Activated naive CD4-positive, alpha-beta T cell treated with anti-CD3 and anti-CD28 coated beads, Interleukin-2, amount 50 U/mL, for 72 hours (primary cell): Measurements from ENCODE around the gene EMX1. TPM values are rescaled to one million over a fixed set of nuclear protein-coding genes. Genes with fewer than 3 reads are reported as not detected.

Source experiments
- ATAC-seq, 2 donors: fragments of 150-1000 bp; cut with Tn5 transposase; 2 replicates each; pipeline ENCODE4 v1.10.0; 2021; ENCODE audit warnings: mild to moderate bottlenecking in 2 of 2, moderate library complexity in 2 of 2
- DNase-seq, 2 donors: peaks; one replicate each; pipeline ENCODE4 v3.0.0; 2021 to 2022; ENCODE audit warnings: low spot score in 2 of 2
- H3K27ac Mint-ChIP-seq, 2 donors: one replicate each; pipeline ENCODE4 v1.8.0; 2022; ENCODE audit warnings: mild to moderate bottlenecking in 2 of 2, mixed read lengths in 2 of 2
- H3K36me3 Mint-ChIP-seq, 2 donors: one replicate each; pipeline ENCODE4 v1.8.0; 2022; ENCODE audit warnings: mixed read lengths in 2 of 2
- H3K9me3 Mint-ChIP-seq, 2 donors: one replicate each; pipeline ENCODE4 v1.8.0; 2022; ENCODE audit warnings: mixed read lengths in 2 of 2
- total RNA-seq, 2 donors: library from RNA; stranded (reverse); gene quantifications; one replicate each; pipeline ENCODE4 v1.2.3, GENCODE V29; 2022

EMX1 gene
- total RNA-seq, 2 donors from 2014 or later: not detected

DNA sequence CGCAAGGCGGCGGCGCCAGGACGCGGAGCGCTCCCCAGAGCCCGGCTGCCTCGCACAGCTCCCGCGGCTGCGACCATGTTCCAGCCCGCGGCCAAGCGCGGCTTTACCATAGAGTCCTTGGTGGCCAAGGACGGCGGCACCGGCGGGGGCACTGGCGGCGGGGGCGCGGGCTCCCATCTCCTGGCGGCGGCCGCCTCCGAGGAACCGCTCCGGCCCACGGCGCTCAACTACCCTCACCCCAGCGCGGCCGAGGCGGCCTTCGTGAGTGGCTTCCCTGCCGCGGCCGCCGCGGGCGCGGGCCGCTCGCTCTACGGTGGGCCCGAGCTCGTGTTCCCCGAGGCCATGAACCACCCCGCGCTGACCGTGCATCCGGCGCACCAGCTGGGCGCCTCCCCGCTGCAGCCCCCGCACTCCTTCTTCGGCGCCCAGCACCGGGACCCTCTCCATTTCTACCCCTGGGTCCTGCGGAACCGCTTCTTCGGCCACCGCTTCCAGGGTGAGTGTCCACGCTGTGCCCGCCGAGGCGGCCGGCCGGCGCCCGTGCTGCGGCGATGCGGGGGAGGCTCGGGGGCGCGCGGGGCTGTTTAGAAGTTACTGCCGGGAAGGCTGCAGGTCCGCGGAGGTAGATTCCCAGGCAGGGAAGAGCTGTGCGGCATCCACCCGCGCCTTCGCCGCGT is 696 bp downstream of the EMX1 start:
- DNase-seq (peak in 1 of 2 donors; percentile 44), ATAC-seq (no peak)
- H3K27ac Mint-ChIP-seq: no peak overlapping the region

GRCh38 chr2:72919414-72920317 is 2.3 kb downstream of the EMX1 start:
- no peak for DNase-seq
- no peak for ATAC-seq
- Mint-ChIP-seq H3K27ac (peak overlapping the region in 1 of 2 donors; percentile 29), H3K36me3 (no peaks in the 10 kb centered on the region), H3K9me3 (no peaks in the 10 kb centered on the region)

More for the DNA sequence above, 696 bp downstream of the EMX1 start:
- Mint-ChIP-seq H3K9me3 (no peaks in the 10 kb centered on the region), H3K36me3 (peaks cover 0 to 6% of the 10 kb centered on the region in 2 donors)

- DNase-seq: peak; percentile 43 to 47
- ATAC-seq: peak in 1 of 2 donors; percentile 12
- no peaks in the 10 kb centered on the region for H3K36me3 Mint-ChIP-seq
- no peaks in the 10 kb centered on the region for H3K9me3 Mint-ChIP-seq
- H3K27ac Mint-ChIP-seq: no peak overlapping the region
Observed at GRCh38 chr2:72920318-72921087, 3.2 kb downstream of the EMX1 start.

DNA sequence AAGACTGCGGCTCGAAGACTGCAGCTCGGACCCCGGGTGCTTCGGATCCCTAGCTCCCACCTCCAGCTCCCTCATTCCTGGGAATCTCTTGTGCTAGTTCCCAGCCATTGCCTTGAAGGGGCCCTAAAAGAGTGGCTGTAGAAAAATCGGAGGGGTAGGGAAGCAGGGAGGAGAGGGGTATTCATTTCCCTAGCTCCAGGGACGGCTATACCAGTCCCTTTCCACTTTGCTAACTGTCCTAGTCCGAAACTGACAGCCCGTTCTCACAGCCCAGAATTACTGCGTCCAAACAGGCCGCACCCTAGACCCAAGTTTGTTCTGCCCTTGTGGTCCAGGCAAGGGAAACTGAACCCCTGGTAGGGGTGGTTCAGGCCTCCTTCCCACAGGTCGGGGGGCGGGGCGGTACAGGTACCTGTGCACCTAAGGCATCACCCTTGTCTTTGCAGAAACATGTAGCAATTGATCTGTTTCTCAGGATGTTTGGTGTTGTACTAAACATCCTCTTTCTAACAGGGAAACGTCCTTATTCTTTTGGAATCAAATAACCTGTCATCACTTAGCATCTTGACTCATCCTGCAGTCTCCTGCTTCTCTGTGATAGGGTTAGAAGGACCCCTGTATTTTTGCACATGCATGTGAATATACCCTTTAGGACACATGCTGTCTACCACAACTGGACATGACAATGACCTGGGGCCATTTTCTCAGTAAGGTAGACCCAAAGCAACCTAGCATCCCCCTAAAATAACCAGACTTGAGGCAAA is 4.0 kb downstream of the EMX1 start:
- Mint-ChIP-seq H3K9me3 (no peaks in the 10 kb centered on the region), H3K27ac (no peak overlapping the region), H3K36me3 (no peaks in the 10 kb centered on the region)
- ATAC-seq (no peak), DNase-seq (no peak)

- H3K9me3 Mint-ChIP-seq: no peaks in the 10 kb centered on the region
Observed at GRCh38 chr2:72921853-72922252, 4.5 kb downstream of the EMX1 start.

GRCh38 chr2:72923833-72924352 is 6.6 kb downstream of the EMX1 start:
- ATAC-seq: peak; percentile 17 to 18
- DNase-seq: peak in 1 of 2 donors; percentile 43
- Mint-ChIP-seq H3K27ac (no peak overlapping the region), H3K9me3 (no peaks in the 10 kb centered on the region), H3K36me3 (no peaks in the 10 kb centered on the region)

More at GRCh38 chr2:72921853-72922252, 4.5 kb downstream of the EMX1 start:
- Mint-ChIP-seq H3K27ac (no peak overlapping the region), H3K36me3 (no peaks in the 10 kb centered on the region)
- no peak for DNase-seq
- ATAC-seq: no peak

- peak in 1 of 2 donors; percentile 44 for DNase-seq
- ATAC-seq: no peak
- Mint-ChIP-seq H3K27ac (no peak overlapping the region), H3K36me3 (no peaks in the 10 kb centered on the region), H3K9me3 (no peaks in the 10 kb centered on the region)
Observed at GRCh38 chr2:72924353-72925240, 7.3 kb downstream of the EMX1 start.

GRCh38 chr2:72925328-72925943 is 8.1 kb downstream of the EMX1 start:
- Mint-ChIP-seq H3K36me3 (no peaks in the 10 kb centered on the region), H3K9me3 (no peaks in the 10 kb centered on the region), H3K27ac (no peak overlapping the region)
- no peak for ATAC-seq
- DNase-seq: no peak

GRCh38 chr2:72926368-72926767 is 9.0 kb downstream of the EMX1 start:
- DNase-seq (no peak), ATAC-seq (no peak)
- H3K27ac Mint-ChIP-seq: no peak overlapping the region
- H3K9me3 Mint-ChIP-seq: no peaks in the 10 kb centered on the region
- H3K36me3 Mint-ChIP-seq: no peaks in the 10 kb centered on the region

DNA sequence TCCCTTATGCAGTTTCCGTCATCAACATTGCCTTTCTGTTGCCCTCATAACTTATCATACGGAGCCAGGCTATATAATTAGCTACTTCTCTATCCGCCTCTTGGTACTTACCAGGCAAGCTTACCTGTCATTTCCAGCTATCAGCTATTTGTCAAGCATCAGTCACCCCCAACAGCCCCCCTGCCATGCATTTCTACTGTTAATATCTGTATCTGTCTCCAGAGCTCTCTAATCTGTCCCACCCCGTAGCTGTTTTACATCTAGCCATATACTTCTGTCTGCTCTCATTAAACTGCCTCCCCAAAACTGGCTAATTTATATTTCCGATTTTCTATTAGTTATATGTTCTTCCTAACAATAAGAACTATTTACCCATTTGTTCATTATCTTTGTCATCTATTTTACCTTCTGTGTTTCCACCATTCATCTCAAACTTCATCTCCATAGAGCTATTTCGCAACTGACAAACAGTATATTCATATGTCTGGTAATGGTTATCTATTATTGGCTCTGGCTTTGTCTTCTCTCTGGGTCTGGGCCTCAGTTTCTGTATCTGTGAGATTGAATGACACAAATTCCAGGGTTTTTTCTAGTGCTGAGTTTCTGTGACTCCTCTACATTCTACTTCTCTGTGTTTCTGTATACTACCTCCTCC is 9.6 kb downstream of the EMX1 start:
- Mint-ChIP-seq H3K36me3 (no peaks in the 10 kb centered on the region), H3K9me3 (no peaks in the 10 kb centered on the region), H3K27ac (no peak overlapping the region)
- no peak for DNase-seq
- ATAC-seq: no peak

- H3K27ac Mint-ChIP-seq: no peak overlapping the region
- H3K36me3 Mint-ChIP-seq: no peaks in the 10 kb centered on the region
- no peak for ATAC-seq
- no peaks in the 10 kb centered on the region for H3K9me3 Mint-ChIP-seq
- no peak for DNase-seq
Observed at GRCh38 chr2:72927619-72928550, 10.6 kb downstream of the EMX1 start.

- Mint-ChIP-seq H3K36me3 (no peaks in the 10 kb centered on the region), H3K9me3 (no peaks in the 10 kb centered on the region), H3K27ac (no peak overlapping the region)
- DNase-seq (no peak), ATAC-seq (no peak)
Observed at GRCh38 chr2:72929010-72929409, 11.7 kb downstream of the EMX1 start.

GRCh38 chr2:72931280-72931910 is 14.1 kb downstream of the EMX1 start:
- Mint-ChIP-seq H3K27ac (no peak overlapping the region), H3K9me3 (no peaks in the 10 kb centered on the region), H3K36me3 (no peaks in the 10 kb centered on the region)
- ATAC-seq: peak; percentile 67 to 76
- DNase-seq: peak in 1 of 2 donors; percentile 45
